ENCODE data around the gene EIF3A. TPM values are rescaled to one million over a fixed set of nuclear protein-coding genes. Genes with fewer than 3 reads are reported as not detected.

EIF3A gene
- total RNA-seq, 1 donor from 2014 or later = 176 TPM

DNA sequence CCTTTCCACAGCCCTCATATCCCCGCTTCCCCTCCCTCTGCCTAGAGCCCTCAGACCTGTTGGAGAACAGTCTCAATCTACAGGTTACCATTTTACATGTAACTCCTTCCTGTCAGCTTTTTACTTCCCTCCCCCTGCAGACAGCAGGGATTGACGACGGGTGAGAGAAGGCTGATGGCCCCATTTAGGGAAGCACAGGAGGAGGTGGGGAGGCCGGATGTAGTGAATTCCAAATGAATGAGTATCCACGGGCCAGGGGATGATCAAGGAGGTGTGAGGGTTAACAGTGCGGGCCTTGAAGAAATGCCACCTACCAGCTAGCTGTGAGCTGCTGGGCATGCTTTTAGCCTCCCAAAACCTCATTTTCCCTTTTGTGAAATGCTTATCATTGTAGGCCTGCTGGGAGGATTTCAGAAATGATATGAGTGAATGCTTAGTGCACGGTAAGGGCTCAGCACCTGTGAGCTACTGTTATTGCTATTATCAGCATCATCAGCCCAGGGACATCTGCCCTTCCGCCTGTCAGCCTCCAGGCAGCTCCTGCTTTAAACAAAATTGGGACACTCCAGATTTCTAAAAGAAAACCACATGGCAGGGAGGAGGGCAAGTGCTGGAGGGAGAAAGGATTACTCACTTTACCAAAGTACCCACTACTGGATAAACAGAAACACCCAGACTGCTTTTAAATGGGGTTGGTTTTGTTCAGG is 57.6 kb downstream of the EIF3A start:
- intact Hi-C loops (cut with micrococcal nuclease) = loop anchor here (10.0 kb wide), 1 partner anchor 268 kb away; the partner anchor contains the start of gene CACUL1

DNA sequence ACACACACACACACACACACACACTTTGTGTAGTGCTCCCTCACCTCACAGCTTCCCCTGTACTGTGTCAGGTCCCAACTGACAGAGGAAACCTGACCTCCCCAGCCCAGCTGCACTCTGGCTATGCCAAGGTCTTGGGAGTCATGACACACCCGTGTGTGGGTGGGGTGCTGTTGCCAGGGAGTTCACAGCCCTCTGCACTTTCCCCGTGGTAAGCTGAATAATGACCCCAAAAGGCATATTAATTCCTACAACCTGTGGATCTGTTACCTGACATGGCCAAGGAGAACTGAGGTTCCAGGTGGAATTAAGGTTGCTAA is 60.0 kb downstream of the EIF3A start:
- intact Hi-C loops (cut with micrococcal nuclease) = loop anchor here (10.0 kb wide), 1 partner anchor 266 kb away; the partner anchor contains the start of gene CACUL1

DNA sequence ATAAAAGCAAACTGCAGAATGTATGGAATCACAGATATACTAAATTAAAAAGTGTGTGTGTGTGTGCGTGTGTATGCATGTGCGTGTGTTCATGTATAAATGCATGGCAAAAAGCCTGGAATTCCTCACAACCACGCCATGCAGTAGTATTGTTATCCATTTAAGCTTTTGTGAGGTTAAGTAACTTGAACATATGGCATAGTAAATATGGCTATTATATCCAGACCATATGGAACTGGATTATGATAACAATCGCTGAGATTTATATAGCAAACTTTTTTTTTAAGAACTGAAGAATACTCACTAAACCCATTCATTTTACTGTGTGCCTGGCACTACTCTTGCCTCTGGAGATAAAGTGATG is 73.4 kb downstream of the EIF3A start:
- intact Hi-C loops (cut with micrococcal nuclease) = no loop called here

DNA sequence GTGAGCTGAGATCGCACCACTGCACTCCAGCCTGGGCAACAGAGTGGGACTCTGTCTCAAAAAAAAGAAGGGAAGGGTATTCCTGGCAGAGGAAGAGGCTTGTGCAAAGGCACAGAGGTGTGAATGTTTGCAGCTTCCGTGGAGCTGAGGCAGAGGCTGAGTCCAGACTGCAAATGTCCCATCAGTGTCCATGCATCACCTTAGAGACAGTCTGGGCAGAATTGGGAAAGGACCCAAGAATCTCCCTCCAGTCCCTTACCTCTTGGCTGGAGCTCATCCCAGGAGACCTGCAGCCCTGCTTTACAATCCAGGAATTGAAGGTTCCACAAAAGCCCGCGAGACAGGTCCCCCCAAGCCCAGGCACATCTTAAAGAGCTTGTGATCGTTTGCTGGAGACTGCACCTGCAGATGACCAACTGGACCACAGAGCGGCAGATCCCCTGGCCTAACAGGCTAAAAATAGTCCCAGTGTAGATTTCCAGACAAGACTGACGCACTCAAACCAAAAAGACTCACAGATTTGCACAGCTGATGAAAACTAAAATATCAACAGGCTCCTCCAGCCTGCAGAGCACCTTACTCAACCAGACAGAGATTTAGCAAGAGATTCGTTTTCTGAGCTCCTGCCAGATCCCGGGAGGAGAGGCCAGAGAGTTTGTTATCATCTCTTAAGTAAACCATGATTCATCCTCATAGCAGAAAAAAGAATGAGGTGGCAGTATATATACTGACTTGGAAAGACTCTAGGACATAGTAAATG is 74.0 kb downstream of the EIF3A start:
- intact Hi-C loops (cut with micrococcal nuclease) = no loop called here

DNA sequence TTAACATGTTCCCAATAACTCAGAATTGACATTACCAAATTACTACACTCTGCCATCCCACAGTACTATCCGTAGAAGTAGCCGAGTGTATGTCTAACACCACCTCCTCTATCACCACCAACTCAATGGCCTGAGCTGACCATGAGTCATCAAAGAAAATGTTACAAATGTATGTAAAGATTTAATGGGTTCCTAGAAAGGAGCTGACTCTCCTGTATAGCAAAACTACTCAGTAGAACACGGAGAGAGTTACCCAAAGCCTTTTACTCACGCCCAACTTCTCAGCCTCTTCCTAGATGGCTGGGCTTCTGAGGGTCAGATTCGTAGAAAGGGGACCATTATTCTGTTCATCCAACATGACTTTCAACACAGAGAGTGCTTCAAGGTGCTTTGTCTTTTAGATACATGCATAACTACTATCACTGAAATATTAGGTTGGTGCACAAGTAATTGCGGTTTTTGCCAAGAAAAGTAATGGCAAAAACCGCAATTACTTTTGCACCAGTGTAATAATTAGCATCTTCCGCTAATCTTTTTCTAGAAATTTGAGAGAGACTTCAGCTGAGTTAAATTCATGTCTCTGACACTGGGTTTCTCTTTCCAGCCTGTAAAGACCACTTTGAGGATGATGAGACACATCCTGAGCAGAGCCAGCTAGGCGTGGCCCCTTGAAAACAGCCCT is 75.1 kb downstream of the EIF3A start:
- intact Hi-C loops (cut with micrococcal nuclease) = no loop called here

DNA sequence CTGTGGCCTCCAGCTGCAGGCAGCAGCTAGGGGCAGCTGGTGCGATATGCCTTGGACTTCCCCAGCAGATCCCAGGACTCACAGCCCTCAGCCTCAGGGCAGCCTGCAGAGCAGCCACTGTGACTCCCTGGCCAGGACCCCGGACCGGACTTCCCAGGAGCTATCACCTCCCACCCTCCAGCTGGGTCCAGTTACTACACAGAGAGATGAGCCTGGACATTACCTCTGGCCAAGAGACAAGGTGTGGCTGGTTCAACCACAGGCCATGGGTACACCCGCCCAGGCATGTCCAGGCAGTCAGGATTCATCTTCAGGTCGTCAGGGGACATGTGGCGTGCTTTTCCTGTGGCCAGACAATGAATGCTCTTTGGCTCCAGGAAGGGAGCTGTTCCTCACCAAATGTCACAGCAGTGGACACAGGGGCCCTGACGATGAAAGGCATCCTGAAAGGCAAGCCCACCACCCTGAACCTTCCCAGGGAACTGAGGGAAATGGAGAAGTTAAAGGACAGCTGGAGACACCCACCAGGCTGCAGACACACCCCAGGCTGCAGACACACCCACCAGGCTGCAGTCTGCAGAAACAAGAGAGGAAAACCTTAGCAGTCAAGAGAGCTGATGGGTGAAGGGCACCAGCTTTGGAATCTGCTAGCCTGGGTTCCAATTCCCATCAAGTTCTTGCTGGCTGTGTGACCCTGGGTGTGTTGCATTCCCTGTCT is 76.9 kb downstream of the EIF3A start:
- intact Hi-C loops (cut with micrococcal nuclease) = no loop called here

DNA sequence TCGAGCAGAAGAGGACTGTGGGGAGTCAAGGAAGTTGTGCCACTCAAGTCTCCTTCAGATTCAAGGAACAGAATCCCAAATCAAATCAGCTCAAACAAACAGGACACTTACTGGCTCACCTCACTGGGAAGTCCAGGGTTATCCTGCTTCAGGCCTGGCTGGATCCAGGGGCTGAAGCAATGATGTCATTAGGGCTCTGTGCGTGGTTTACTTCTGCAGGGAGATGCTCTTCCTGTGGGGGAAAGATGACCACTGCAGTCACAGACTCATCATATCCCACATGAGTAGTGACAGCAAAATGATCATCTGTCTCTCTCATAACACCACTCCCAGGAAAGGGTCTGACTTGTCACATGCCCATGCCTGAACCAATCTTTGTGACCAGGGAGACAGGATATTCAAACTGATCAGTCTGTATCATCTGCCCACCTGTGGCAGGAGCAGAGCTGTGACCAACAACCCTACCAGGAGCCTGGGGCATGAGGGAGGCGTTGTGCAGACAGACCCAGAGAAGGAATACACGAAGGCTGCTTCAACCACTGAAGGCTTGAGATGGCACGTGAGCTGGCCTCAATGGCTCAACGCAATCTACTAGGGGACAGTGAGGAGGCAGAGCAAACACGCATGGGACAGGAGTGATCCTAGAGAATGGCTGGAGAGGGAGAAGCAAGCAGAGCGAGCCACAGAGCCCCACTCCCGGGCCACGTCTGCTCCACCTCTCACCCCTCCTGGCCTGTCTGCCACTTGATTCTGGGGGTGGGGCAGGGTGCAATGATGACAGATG is 78.7 kb downstream of the EIF3A start:
- intact Hi-C loops (cut with micrococcal nuclease) = no loop called here

DNA sequence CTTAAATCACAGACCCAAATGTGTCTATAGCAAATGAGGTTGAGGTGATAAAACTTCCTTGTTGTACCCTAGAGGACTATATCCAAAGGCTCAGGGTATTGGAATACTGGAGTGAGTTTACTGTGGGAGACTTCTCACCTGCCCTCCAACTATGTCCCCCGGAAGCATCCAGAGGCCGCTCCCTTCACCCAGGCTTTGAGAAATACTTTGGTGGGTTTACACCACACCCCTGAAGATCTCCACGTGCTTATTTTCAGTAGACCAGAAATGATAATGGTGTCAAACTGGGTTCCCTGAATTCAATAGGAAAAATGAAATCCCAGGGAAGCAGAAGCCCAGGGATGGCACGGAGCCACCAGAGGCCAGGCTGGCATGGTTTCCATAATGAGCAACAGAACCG is 82.4 kb downstream of the EIF3A start:
- intact Hi-C loops (cut with micrococcal nuclease) = no loop called here

DNA sequence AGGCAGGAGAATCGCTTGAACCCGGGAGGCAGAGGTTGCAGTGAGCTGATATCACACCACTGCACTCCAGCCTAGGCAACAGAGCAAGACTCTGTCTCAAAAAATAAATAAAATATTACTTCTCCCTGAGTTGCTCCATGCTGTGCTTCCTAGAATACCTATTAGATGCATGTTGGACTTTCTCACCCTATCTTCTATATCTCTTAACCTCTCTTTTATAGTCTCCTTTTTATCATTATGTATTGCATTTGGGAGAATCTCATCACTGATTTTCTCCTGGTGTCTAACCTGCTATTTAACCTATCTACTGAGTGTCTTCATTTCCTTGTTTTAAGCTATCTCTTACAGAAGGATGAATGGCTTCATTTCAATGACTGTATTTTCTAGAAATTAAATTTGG is 83.2 kb downstream of the EIF3A start:
- intact Hi-C loops (cut with micrococcal nuclease) = no loop called here

DNA sequence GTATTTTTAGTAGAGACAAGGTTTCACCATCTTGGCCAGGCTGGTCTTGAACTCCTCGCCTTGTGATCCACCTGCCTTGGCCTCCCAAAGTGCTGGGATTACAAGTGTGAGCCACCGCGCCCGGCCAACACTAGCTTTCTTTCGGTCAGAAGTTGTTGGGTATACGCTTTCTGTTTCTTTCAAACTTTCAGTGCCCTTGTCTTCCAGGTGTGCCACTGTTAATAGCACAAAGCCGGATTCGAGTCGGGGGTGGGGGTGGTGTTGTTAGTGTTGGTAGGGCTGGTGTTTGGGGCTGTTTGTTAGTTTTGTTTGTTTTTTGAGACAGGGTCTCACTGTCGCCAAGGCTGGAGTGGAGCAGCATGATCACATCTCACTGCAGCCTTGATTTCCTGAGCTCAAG is 84.9 kb downstream of the EIF3A start:
- intact Hi-C loops (cut with micrococcal nuclease) = no loop called here

DNA sequence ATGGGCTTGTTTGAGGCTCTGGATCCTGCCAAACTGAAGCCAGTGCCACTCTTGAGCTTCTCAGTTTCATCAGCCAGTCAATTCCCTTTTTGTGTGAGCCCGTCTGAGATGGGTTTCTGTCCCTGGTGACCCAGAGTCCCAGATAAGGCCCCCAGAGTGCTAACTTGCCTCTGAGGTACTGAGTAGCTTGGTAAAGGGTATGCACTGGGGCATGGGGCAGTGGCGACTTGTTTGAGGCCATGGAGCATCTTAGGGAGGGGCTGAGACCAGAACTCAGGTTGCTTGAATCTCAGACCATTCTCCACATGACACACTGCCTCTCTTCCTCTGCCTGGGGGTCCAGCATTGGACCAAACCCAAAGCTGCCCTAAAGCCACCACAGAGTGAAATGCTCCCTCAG is 86.3 kb downstream of the EIF3A start:
- intact Hi-C loops (cut with micrococcal nuclease) = no loop called here

DNA sequence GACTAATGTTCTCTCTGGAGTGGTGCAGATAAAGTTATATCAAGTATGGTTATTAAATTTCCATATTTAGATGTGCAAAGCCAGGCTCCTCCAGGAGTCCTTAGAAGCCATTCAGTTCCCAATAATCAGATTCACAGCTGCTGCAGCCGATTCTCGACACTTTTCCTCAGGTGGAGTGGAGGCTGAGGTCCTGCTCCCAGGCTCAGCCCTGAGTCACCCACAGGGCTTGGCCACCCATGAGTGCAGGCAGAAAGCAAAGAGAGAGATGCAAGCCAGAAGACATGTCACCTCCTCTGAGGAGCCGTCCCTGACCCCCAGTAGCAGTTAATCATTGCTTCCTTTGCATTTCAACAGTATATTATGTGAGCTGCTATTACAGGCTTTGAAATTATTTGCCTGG is 87.4 kb downstream of the EIF3A start:
- intact Hi-C loops (cut with micrococcal nuclease) = no loop called here

DNA sequence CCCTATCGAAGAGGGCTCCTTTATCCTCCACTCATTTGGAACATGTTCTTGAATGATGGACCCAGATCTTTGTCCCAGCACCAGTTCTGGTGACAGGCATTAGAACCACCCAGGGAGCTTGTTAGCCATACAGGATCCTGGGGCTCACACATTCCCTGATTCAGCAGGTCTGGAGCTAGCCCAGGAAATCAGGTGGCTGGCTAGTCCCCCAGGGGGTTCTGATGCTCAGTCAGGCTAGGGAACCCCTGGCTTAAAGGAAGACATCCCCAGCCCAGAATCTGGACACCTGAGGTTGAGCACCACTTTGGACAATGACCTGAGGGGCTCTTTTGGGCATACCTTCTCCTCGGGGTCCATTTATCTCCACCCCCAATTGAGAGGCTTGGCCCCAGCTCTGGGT is 88.1 kb downstream of the EIF3A start:
- intact Hi-C loops (cut with micrococcal nuclease) = no loop called here

DNA sequence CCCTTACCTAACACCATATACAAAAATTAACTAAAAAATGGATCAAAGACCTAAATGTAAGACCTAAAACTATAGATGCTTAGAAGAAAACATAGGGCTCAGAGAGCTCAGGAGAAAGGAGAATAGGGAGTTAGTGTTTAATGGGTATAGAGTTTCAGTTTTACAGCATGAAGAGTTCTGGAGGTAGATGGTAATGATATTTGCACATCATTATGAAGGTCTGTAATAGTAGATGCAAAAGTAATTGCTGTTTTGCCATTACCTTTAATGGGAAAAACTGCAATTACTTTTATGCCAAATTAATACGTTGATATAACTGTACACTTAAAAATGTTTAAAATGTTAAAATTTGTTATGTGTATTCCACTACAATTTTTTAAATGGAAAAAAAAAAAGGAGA is 90.3 kb downstream of the EIF3A start:
- intact Hi-C loops (cut with micrococcal nuclease) = no loop called here

DNA sequence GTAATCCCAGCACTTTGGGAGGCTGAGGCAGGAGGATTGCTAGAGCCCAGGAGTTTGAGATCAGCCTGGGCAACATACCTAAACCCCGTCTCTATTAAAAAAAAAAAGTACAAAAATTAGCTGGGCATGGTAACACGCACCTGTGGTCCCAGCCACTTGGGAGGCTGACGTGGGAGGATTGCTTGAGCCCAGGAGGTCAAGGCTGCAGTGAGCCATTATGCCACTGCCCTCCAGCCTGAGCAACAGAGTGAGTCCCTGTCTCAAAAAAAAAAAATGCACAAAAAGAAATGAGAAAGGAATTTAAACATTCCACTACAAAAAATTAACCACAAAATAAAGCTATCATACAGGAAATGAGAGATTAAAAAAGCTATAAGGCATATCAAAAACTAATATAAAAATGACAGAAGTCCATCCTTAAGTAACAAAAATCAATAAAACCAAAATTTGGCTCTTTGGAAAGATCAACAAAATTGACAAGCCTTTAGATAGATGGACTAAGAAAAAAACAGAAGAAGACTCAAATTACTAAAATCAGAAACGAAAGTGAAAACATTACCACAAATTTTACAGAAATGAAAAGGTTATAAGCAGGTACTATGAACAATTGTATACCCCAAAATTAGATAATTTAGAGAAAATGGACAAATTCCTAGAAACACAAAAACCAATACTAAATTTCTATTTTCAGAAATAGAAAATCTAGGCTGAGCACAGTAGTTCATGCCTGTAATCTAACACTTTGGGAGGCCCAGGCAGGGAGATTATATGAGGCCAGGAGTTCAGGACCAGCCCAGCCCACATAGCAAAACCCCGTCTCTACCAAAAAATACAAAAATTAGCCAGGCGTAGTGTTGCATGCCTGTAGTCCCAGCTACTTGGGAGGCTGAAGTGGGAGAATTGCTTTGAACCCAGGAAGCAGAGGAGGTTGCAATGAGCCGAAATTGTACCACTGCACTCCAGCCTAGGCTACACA is 93.5 kb downstream of the EIF3A start:
- intact Hi-C loops (cut with micrococcal nuclease) = no loop called here

DNA sequence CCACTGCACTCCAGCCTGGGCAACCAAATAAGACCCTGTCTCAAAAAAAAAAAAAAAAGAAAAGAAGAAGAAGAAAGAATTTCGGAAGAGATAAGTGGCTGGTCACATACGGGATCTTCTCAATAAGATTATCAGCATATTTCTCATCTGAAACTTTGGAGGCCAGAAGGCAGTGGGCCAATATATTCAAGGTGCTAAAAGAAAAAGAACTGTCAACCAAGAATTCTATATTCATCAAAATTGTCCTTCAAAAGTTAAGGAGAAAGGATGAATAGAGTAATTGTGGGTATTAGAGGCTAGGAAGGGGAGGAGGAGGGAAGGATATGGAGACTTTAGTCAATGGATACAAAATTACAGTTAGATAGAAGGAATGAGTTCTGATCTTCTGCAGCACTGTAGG is 95.0 kb downstream of the EIF3A start:
- intact Hi-C loops (cut with micrococcal nuclease) = no loop called here

Data from T-helper 2 cell treated with Interferon-gamma antibody and Interleukin-4, amounts not matched to agents 100 ng/mL and 5 ng/mL, for 36 hours (primary cell).